ENCODE measurements around the gene VPS41.
A peak's percentile ranks its signal among the peaks of the same experiment; 100 is the strongest.
"Not testable (repeated sequence)": the region's sequence is repeated elsewhere in the genome, so short reads cannot be mapped to it uniquely, and the experiment has no call there.

The VPS41 gene

DNA sequence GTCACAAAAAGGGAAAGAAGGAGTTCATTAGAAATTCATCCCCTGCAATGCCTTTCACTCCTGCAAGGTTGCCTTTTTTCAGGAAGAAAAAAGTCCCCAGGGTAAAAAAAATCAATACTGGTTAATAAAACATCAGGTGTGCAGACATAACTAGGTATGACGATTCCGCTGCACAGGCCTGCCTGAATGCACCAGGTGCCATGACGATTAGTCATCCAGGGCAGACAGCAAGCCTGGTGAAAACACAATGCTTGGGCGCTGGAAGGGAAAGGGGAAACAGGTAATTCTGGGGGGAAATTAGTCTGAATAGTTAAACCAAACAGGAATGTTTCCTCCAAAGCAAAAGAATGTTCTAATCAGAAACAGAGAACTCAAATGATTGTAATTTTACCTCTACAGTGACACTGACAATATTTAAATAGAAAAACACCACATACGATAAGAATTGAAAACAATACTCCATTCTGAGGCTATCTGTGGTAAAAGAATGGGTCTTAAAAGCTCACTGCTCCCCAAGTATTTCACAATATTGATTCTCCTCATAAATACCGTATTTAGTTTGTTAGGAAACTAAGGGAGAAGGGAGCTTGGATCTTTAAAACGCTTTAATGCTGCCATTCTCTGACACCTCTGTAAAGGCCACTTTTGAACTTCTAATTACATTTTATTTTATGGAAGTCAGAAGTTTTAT, 45.2 kb downstream of the VPS41 start:
- no peak for DNase-seq (ENCODE audit: low read depth)
- no peak overlapping the region for H3K4me3 ChIP-seq (ENCODE audit: low read depth, low read length)
- TF ChIP-seq, protein P1, sequence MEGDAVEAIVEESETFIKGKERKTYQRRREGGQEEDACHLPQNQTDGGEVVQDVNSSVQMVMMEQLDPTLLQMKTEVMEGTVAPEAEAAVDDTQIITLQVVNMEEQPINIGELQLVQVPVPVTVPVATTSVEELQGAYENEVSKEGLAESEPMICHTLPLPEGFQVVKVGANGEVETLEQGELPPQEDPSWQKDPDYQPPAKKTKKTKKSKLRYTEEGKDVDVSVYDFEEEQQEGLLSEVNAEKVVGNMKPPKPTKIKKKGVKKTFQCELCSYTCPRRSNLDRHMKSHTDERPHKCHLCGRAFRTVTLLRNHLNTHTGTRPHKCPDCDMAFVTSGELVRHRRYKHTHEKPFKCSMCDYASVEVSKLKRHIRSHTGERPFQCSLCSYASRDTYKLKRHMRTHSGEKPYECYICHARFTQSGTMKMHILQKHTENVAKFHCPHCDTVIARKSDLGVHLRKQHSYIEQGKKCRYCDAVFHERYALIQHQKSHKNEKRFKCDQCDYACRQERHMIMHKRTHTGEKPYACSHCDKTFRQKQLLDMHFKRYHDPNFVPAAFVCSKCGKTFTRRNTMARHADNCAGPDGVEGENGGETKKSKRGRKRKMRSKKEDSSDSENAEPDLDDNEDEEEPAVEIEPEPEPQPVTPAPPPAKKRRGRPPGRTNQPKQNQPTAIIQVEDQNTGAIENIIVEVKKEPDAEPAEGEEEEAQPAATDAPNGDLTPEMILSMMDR (IDR thresholded peaks at IDR 0.05; ENCODE audit: control insufficient read depth, extremely low read depth, insufficient read depth): no peak

DNA sequence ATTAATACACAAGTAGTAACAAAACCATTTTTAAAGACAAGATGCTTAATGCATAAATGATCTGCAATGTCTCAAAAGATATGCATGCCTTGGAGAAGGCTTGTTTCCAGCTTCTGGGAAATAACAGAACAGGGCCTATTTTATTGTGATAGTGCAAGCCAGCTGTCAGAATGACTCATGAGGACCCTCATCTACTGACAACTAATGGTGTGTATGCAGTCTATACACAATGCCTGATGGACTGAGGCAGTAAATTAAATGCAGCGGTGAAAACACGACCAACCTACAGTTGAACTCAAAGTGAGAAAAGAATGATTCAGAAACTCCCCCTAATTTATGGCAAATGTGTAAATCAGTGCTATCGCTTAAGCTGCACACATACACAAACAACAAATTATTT, 46.3 kb downstream of the VPS41 start:
- DNase-seq (ENCODE audit: low read depth): no peak
- no peak overlapping the region for H3K4me3 ChIP-seq (ENCODE audit: low read depth, low read length)
- TF ChIP-seq, protein P1 (IDR thresholded peaks at IDR 0.05; ENCODE audit: control insufficient read depth, extremely low read depth, insufficient read depth): no peak

DNA sequence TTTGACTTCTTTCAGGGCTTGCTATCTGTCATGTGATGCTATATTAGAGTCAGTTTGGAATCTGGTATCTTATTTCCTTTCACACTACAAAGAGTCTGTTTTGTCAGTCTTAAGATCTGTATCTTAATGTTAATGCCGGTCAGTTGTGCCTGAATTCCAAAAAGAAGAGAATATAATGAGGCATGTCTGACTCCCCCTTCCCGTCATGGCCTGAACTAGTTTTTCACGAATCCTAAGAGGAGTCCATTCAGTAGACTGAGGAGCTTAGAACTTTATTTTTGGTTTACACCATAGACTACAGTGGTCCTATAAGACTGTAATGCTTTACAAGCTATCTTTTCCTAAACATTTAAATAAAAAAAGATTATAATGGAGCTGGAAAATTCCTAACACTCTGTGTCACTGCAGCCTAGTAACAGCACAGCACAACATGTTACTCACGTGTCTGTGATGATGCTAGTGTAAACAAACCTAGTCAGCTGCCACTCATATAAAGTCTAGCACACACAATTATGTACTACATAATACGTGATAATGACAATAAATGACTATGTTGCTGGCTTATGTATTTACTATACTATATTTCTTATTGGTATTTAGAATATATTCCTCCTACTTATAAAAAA, 50.6 kb downstream of the VPS41 start:
- peak; percentile 70 for DNase-seq (ENCODE audit: low read depth)
- H3K4me3 ChIP-seq (ENCODE audit: low read depth, low read length): no peak overlapping the region
- TF ChIP-seq, protein P1 (IDR thresholded peaks at IDR 0.05; ENCODE audit: control insufficient read depth, extremely low read depth, insufficient read depth): no peak

DNA sequence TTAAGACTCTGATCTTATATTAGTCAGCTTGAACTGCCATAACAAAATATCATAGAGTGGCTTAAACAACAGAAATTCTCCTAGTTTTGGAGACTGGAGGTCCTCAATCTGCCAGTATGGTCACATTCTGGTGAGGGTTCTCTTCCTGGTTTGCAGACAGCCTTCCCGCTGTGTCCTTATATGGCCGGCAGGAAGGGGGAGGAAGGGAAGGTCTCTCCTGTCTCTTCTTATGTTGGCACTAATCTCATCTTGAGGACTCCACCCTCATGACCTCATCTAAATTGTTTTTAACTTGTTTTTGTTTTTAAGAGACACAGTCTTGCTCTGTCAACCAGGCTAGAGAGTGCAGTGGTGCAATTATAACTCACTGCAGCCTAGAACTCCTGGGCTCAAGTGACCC, 53.1 kb downstream of the VPS41 start:
- TF ChIP-seq, protein P1 (IDR thresholded peaks at IDR 0.05; ENCODE audit: control insufficient read depth, extremely low read depth, insufficient read depth): no peak
- H3K4me3 ChIP-seq (ENCODE audit: low read depth, low read length): no peak overlapping the region

DNA sequence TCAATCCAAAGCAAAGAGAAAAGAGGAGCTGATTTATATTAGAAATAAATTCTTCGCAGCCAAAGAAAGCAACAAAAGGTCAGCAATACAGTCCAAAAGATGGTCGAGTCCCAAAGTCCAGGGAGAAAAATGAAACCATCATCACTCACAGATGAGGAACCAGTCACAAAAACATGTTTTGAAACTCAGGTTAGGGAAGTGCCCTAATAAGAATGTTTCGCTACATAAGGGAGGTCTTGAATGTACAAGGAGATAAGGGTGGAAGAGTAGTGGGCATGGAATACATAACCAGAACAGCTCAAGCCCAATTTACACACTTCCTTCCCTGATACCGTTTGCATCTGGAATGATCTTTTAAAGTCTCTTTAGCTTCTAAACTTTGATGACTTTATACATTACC, 53.6 kb downstream of the VPS41 start:
- H3K4me3 ChIP-seq (ENCODE audit: low read depth, low read length): no peak overlapping the region
- TF ChIP-seq, protein P1 (IDR thresholded peaks at IDR 0.05; ENCODE audit: control insufficient read depth, extremely low read depth, insufficient read depth): no peak
- no peak for DNase-seq (ENCODE audit: low read depth)

More for the DNA sequence above, 53.1 kb downstream of the VPS41 start:
- no peak for DNase-seq (ENCODE audit: low read depth)

DNA sequence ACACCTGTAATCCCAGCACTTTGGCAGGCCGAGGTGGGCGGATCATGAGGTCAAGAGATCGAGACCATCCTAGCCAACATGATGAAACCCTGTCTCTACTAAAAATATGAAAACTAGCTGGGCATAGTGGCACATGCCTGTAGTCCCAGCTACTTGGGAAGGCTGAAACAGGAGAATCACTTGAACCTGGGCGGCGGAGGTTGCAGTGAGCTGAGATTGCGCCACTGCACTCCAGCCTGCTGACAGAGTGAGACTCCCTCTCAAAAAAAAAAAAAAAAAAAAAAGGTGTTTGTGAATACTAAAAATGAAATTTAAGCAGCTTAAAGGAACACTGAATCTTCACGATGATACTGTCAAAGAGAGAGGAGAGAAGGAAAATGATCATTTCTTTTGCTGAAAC, 54.0 kb downstream of the VPS41 start:
- DNase-seq (ENCODE audit: low read depth); H3K4me3 ChIP-seq (ENCODE audit: low read depth, low read length): not testable (repeated sequence)

DNA sequence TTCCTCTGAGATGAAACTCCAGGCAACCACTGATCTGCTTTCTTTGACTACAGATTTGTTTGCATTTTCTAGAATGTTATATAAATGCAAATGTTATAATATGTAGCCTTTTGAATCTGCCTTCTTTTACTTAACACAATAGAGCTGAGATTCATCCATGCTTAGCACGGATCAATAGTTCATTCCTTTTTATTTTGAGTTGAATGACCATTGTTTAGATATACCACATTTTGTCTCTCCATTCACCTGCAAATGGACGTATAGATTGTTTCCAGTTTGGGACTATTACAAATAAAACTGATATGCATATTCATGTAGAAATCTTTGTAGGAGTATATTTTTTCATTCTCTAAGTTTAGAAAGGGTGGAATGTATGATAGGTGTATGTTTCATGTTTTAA, 57.7 kb downstream of the VPS41 start:
- DNase-seq (ENCODE audit: low read depth): no peak
- H3K4me3 ChIP-seq (ENCODE audit: low read depth, low read length): no peak overlapping the region
- TF ChIP-seq, protein P1 (IDR thresholded peaks at IDR 0.05; ENCODE audit: control insufficient read depth, extremely low read depth, insufficient read depth): no peak
